GM12878 (cell line): ENCODE results near the gene RNF31. TPM values are rescaled to one million over a fixed set of nuclear protein-coding genes. Genes with fewer than 3 reads are reported as not detected.

ENCODE experiments used
- ATAC-seq: fragments of 200-7000 bp; cut with Tn5 transposase; 3 replicates; pipeline ENCODE4 v1.9.1; 2020; ENCODE audit warnings: mild to moderate bottlenecking, moderate library complexity
- BruUV-seq: library from RNA; stranded (reverse); fragments of 400-500 nt; replicated peaks from 2 replicates; lab custom pipeline; 2021; lab: Mats Ljungman, UMichigan
- CTCF ChIA-PET: fragments of 300-600 bp; sonication (Branson Sonifier 250); formaldehyde crosslinking; extraction: SDS; loops from one replicate; lab custom pipeline; 2021; ENCODE audit warnings: inconsistent platforms; lab: Yijun Ruan, JAX
- POLR2A ChIA-PET: fragments of 350-600 bp; formaldehyde crosslinking; extraction: SDS; loops from one replicate; lab custom pipeline; 2021; ENCODE audit warnings: inconsistent platforms; lab: Charles Lee
- RAD21 ChIA-PET: fragments of 300-600 bp; sonication (Branson Sonifier 250); formaldehyde crosslinking; loops from one replicate; lab custom pipeline; 2023; ENCODE audit warnings: antibody characterized with exemption; ENCODE audit not compliant: unreplicated experiment; lab: Charles Lee
- SMC1A ChIA-PET: fragments of 300-600 bp; sonication (Branson Sonifier 250); formaldehyde crosslinking; loops from one replicate; lab custom pipeline; 2023; ENCODE audit not compliant: unreplicated experiment, uncharacterized antibody; lab: Charles Lee
- DNase-seq: peaks from one replicate; pipeline ENCODE4 v3.0.0-alpha.2; 2011; ENCODE audit warnings: low read depth, low spot score
- FAIRE-seq: peaks from 3 replicates; lab custom pipeline; 2011; peaks lifted over from hg19 to GRCh38; lab: Jason Lieb, UNC
- H2AFZ ChIP-seq: 2 replicates; pipeline ENCODE4 v1.6.0; 2011; ENCODE audit warnings: low read depth, low read length, control low read depth; ENCODE audit not compliant: control insufficient read depth
- H3K27ac ChIP-seq: 2 replicates; pipeline ENCODE4 v1.5.1; 2011; ENCODE audit warnings: control low read depth; ENCODE audit not compliant: control insufficient read depth, insufficient read depth
- H3K27me3 ChIP-seq, 2 experiments: replicated peaks in 1 of 2; 2 replicates each; pipeline versions ENCODE4 v1.6.0 to v1.6.1; 2011; ENCODE audit warnings: low read length in 1 of 2; ENCODE audit not compliant: control insufficient read depth in 2 of 2, insufficient read depth in 2 of 2
- H3K36me3 ChIP-seq, 2 experiments: 2 replicates each; pipeline ENCODE4 v1.5.1; 2011; ENCODE audit warnings: low read length in 1 of 2; ENCODE audit not compliant: control insufficient read depth in 2 of 2, insufficient read depth in 2 of 2
- H3K4me1 ChIP-seq: 2 replicates; pipeline ENCODE4 v1.6.1; 2011; ENCODE audit warnings: mild to moderate bottlenecking, low read length, moderate library complexity, mixed read lengths; ENCODE audit not compliant: control insufficient read depth, insufficient read depth
- H3K4me2 ChIP-seq: 2 replicates; pipeline ENCODE4 v1.6.0; 2011; ENCODE audit warnings: control low read depth; ENCODE audit not compliant: control insufficient read depth, insufficient read depth
- H3K4me3 ChIP-seq: fragments of 200-600 bp; sonication (generic); 2 replicates; pipeline ENCODE4 v1.5.1; 2016
- H3K79me2 ChIP-seq: 2 replicates; pipeline ENCODE4 v1.6.0; 2011; ENCODE audit warnings: low read length; ENCODE audit not compliant: control insufficient read depth, insufficient read depth
- H3K9ac ChIP-seq: 2 replicates; pipeline ENCODE4 v1.8.0; 2011; ENCODE audit warnings: low read length, control low read depth, mixed read lengths; ENCODE audit not compliant: control insufficient read depth, insufficient read depth
- H3K9me3 ChIP-seq: replicated peaks from 3 replicates; pipeline ENCODE4 v1.5.1; 2011; ENCODE audit warnings: mild to moderate bottlenecking, low read length; ENCODE audit not compliant: control insufficient read depth, insufficient read depth
- H4K20me1 ChIP-seq: 2 replicates; pipeline ENCODE4 v1.6.0; 2011; ENCODE audit not compliant: control insufficient read depth, insufficient read depth
- ASH2L ChIP-seq: fragments of 300-600, 200-600 bp; sonication (generic); IDR thresholded peaks from 2 replicates; pipeline ENCODE4 v1.6.1; 2017; ENCODE audit warnings: low read depth, mild to moderate bottlenecking, borderline replicate concordance
- ATF2 ChIP-seq: IDR thresholded peaks from 2 replicates; pipeline ENCODE4 v1.6.1; 2012; ENCODE audit warnings: low read length, inconsistent platforms
- BCL11A ChIP-seq: IDR thresholded peaks from 2 replicates; pipeline ENCODE4 v1.6.1; 2011; ENCODE audit warnings: low read depth, low read length
- CEBPZ ChIP-seq: fragments of 150-350 bp; IDR thresholded peaks from 2 replicates; pipeline ENCODE4 v1.6.1; 2016; ENCODE audit warnings: low read depth, low read length
- CHD4 ChIP-seq: fragments of 200-600 bp; sonication (generic); IDR thresholded peaks from 2 replicates; pipeline ENCODE4 v1.6.1; 2016; ENCODE audit warnings: mild to moderate bottlenecking
- FOXM1 ChIP-seq: IDR thresholded peaks from 2 replicates; pipeline ENCODE4 v1.6.1; 2012; ENCODE audit warnings: low read depth, mild to moderate bottlenecking, inconsistent platforms, low read length, moderate library complexity
- HDAC6 ChIP-seq: fragments of 200-600 bp; sonication (generic); IDR thresholded peaks from one replicate; pipeline ENCODE4 v1.8.0; 2017; ENCODE audit warnings: antibody characterized with exemption; ENCODE audit not compliant: unreplicated experiment
- IKZF2 ChIP-seq, 2 experiments: fragments of 450-650 bp; IDR thresholded peaks; 2 replicates each; pipeline ENCODE4 v1.6.1; 2017; ENCODE audit warnings: mild to moderate bottlenecking in 2 of 2, moderate library complexity in 2 of 2
- MTA3 ChIP-seq: IDR thresholded peaks from 2 replicates; pipeline ENCODE4 v1.6.1; 2012; ENCODE audit warnings: low read length, inconsistent platforms, borderline replicate concordance
- MYC ChIP-seq: IDR thresholded peaks from 2 replicates; pipeline ENCODE4 v1.6.1; 2011; ENCODE audit warnings: mild to moderate bottlenecking, low read length, moderate library complexity, inconsistent platforms; ENCODE audit not compliant: insufficient read depth, insufficient replicate concordance, insufficient read length, severe bottlenecking
- RB1 ChIP-seq: fragments of 450-650 bp; formaldehyde crosslinking; IDR thresholded peaks from 2 replicates; pipeline ENCODE4 v1.6.1; 2017; ENCODE audit warnings: mild to moderate bottlenecking, borderline replicate concordance
- RFX5 ChIP-seq: IDR thresholded peaks from 2 replicates; pipeline ENCODE4 v1.6.1; 2011; ENCODE audit warnings: low read depth, low read length, improper control_type of control experiment
- SKIL ChIP-seq: fragments of 450-650 bp; IDR thresholded peaks from 2 replicates; pipeline ENCODE4 v1.6.1; 2017; ENCODE audit warnings: mild to moderate bottlenecking, low read depth, inconsistent platforms; ENCODE audit not compliant: poor library complexity, severe bottlenecking
- SMAD5 ChIP-seq: IDR thresholded peaks from 2 replicates; pipeline ENCODE4 v1.6.1; 2016; ENCODE audit warnings: antibody characterized with exemption, low read depth
- SP1 ChIP-seq: IDR thresholded peaks from one replicate; pipeline ENCODE4 v1.6.1; 2011; ENCODE audit warnings: low read depth, low read length
- SUZ12 ChIP-seq: fragments of 200-600 bp; sonication (generic); IDR thresholded peaks from one replicate; pipeline ENCODE4 v1.6.1; 2018; ENCODE audit warnings: antibody characterized with exemption, mild to moderate bottlenecking; ENCODE audit not compliant: unreplicated experiment
- TCF12 ChIP-seq: IDR thresholded peaks from 2 replicates; pipeline ENCODE4 v1.6.1; 2011; ENCODE audit warnings: low read depth, mild to moderate bottlenecking, low read length
- ZNF207 ChIP-seq: fragments of 450-650 bp; IDR thresholded peaks from 2 replicates; pipeline ENCODE4 v1.6.1; 2014; ENCODE audit warnings: antibody characterized with exemption, mild to moderate bottlenecking, borderline replicate concordance
- ZZZ3 ChIP-seq: IDR thresholded peaks from 2 replicates; pipeline ENCODE4 v1.6.1; 2011; ENCODE audit warnings: low read depth; ENCODE audit not compliant: control insufficient read depth, insufficient read length
- WGBS: methylation state at CpG from one replicate; pipeline ENCODE4 v1.1.6; 2016; ENCODE audit warnings: low lambda C conversion rate; ENCODE audit not compliant: insufficient replicate concordance, insufficient coverage; ENCODE audit errors: missing lambda C conversion rate; 5-methylcytosine and 5-hydroxymethylcytosine counted together
- in situ Hi-C: fragments of 300-500 bp; cut with MboI; formaldehyde crosslinking; loops from 9 replicates; pipeline ENCODE4 v1.14.3; 2018; ENCODE audit warnings: mixed read lengths
- intact Hi-C: fragments of 100-400 bp; cut with micrococcal nuclease; formaldehyde crosslinking; loops from one replicate; pipeline ENCODE4 v1.14.2; 2022; ENCODE audit not compliant: unreplicated experiment
- polyA plus RNA-seq, 11 experiments: library from polyadenylated mRNA; depleted of rRNA in 4 of 11; unstranded in 6 of 11; stranded (reverse) in 5 of 11; fragments of >200 nt; fragmentation: Nextera tagmentation in 4 of 11; fragmentation: Illumina TruSeq in 1 of 11; extraction: Ambion mirVana in 4 of 11; extraction: Trizol in 1 of 11; gene quantifications; 1 replicate in 1 of 11; 2 replicates in 10 of 11; pipeline versions ENCODE4 v1.2.1 to v1.2.3, GENCODE V29; 2011 to 2016; ENCODE audit warnings: inconsistent platforms in 2 of 11, missing spikeins in 2 of 11, low read depth in 1 of 11
- total RNA-seq, 4 experiments: library from RNA; depleted of rRNA in 3 of 4; stranded (reverse); fragments of >200 nt in 3 of 4; fragmentation: Illumina TruSeq in 1 of 4; extraction: Trizol in 1 of 4; gene quantifications; 2 replicates each; pipeline versions ENCODE4 v1.2.1 to v1.2.3, GENCODE V29; 2013 to 2021

The RNF31 gene
- total and polyA plus RNA-seq, 10 of the 15 experiments (the other 5 are each of a cell fraction or from before 2014, with no cell fraction given), result 8.5 to 92.7 (median 52.0) TPM

GRCh38 chr14:24135584-24135833 lies 11.8 kb upstream of the RNF31 start:
- in situ Hi-C loops, result no loop called here
- H3K4me3 ChIP-seq, result peak overlapping the region; percentile 66
- H3K4me1 ChIP-seq, result peaks cover 40% of the 10 kb centered on the region
- H4K20me1 ChIP-seq, result no peaks in the 10 kb centered on the region
- peak overlapping the region; percentile 68; the same call in 1 of the 2 replicates for H3K27ac ChIP-seq
- POLR2A ChIA-PET, result interaction anchor here (0.8 to 11.6 kb wide), 15 partner anchors 9 to 135 kb away, joined by 3 to 276 read pairs (median 6); partner anchors contain the start of genes DCAF11, IPO4, IRF9 and NRL
- RAD21 ChIA-PET, result interaction anchor here (1.0 to 6.8 kb wide), 13 partner anchors 8 to 110 kb away, joined by 3 to 69 read pairs (median 8); partner anchors contain the start of genes DCAF11, IRF9, MDP1 and NRL
- FAIRE-seq (no peak), ATAC-seq (no peak), DNase-seq (no peak)
- no TSS peak for BruUV-seq
- intact Hi-C loops, result no loop called here
- H3K9me3 ChIP-seq, result no peaks in the 10 kb centered on the region
- H3K36me3 ChIP-seq, result peaks cover 8 to 12% of the 10 kb centered on the region in 2 experiments; a peak in 3 of 4 replicates
- H3K27me3 ChIP-seq, result no peaks in the 10 kb centered on the region
- peak overlapping the region; percentile 71 for H3K9ac ChIP-seq
- H3K79me2 ChIP-seq, result peaks cover 46% of the 10 kb centered on the region
- H3K4me2 ChIP-seq, result peak overlapping the region; percentile 82
- CTCF ChIA-PET, result interaction anchor here (1.0 to 4.9 kb wide), 7 partner anchors 11 to 171 kb away, joined by 3 to 39 read pairs (median 5); partner anchors contain the start of genes DCAF11, IRF9, NRL and PSME2
- 1% methylated on average over 9 of the region's 9 CpGs for WGBS
- SMC1A ChIA-PET, result interaction anchor here (1.5 to 7.7 kb wide), 6 partner anchors 10 to 107 kb away, joined by 5 to 70 read pairs (median 20); partner anchors contain the start of genes DCAF11, IRF9, NRL and PSME2
- peak overlapping the region; percentile 83 for H2AFZ ChIP-seq
- no peak for TF ChIP-seq ASH2L
- peak; percentile 5 to 41; a peak in 1 of 4 replicates for TF ChIP-seq IKZF2 (IDR thresholded peaks at IDR 0.05)
- TF ChIP-seq TCF12, result no peak
- no peak for TF ChIP-seq FOXM1
- TF ChIP-seq SMAD5, result 0 out of 2 replicates have a peak, but pooled peaks have one; percentile 0
- no peak for TF ChIP-seq CEBPZ
- no peak for TF ChIP-seq SUZ12
- no peak for TF ChIP-seq BCL11A
- TF ChIP-seq HDAC6, result no peak
- no peak for TF ChIP-seq MYC
- no peak for TF ChIP-seq SP1
- no peak for TF ChIP-seq SKIL
- TF ChIP-seq ZNF207, result no peak
- TF ChIP-seq ATF2, result no peak
- no peak for TF ChIP-seq CHD4
- no peak for TF ChIP-seq MTA3
- peak; percentile 61; the same call in 1 of the 2 replicates for TF ChIP-seq RB1
- TF ChIP-seq RFX5, result no peak
- TF ChIP-seq ZZZ3, result no peak
